Bronchial epithelial cell (primary cell): ENCODE data around the gene WDR5B. TPM values are rescaled to one million over a fixed set of nuclear protein-coding genes. Genes with fewer than 3 reads are reported as not detected.
"Not testable (repeated sequence)": the region's sequence is repeated elsewhere in the genome, so short reads cannot be mapped to it uniquely, and the experiment has no call there.

Source experiments
- DNase-seq: peaks from one replicate; pipeline ENCODE4 v3.0.0-alpha.2; 2010; ENCODE audit warnings: low read depth
- FAIRE-seq: peaks from 2 replicates; lab custom pipeline; 2011; peaks lifted over from hg19 to GRCh38; lab: Jason Lieb, UNC
- H3K27me3 ChIP-seq: 2 replicates; pipeline ENCODE4 v1.5.1; 2011; ENCODE audit warnings: low read length; ENCODE audit not compliant: control insufficient read depth, insufficient read depth
- H3K36me3 ChIP-seq: 2 replicates; pipeline ENCODE4 v1.5.1; 2011; ENCODE audit warnings: low read length; ENCODE audit not compliant: control insufficient read depth, insufficient read depth
- H3K4me3 ChIP-seq: 2 replicates; pipeline ENCODE4 v1.5.1; 2011; ENCODE audit warnings: mild to moderate bottlenecking, low read depth, low read length, control low read depth
- total RNA-seq: library from RNA; depleted of rRNA; stranded (reverse); fragments of >200 nt; gene quantifications from 2 replicates; pipeline ENCODE4 v1.2.1, GENCODE V29; 2014
- TF ChIP-seq, protein P1 (sequence below): IDR thresholded peaks from 2 replicates; pipeline ENCODE4 v1.5.1; 2011; ENCODE audit warnings: mild to moderate bottlenecking, moderate library complexity, low read length, control low read depth, inconsistent platforms; ENCODE audit not compliant: insufficient read depth, severe bottlenecking

The WDR5B gene
- total RNA-seq, 1 donor from 2014 or later, result 3.9 TPM

DNA sequence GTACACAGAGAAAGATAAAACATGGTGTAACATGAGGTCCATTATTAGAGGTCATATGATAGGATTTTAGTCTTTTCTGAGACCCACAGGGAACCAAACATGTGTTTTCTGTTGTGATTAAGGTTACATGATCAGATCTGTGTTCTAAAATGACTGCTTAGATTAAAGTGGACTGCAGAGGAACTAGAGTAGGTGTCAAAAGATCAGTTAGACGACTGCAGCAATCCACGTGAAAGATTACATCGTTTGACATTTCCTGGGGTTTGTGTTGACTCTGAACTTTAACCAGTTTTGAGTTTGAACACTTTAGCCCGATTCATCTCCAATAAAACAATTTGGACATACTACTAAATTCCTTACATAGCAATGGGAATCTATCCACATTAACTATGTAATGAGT lies 37.9 kb downstream of the WDR5B start:
- DNase-seq (no peak), FAIRE-seq (no peak)
- H3K36me3 ChIP-seq, result peaks cover 1% of the 10 kb centered on the region

DNA sequence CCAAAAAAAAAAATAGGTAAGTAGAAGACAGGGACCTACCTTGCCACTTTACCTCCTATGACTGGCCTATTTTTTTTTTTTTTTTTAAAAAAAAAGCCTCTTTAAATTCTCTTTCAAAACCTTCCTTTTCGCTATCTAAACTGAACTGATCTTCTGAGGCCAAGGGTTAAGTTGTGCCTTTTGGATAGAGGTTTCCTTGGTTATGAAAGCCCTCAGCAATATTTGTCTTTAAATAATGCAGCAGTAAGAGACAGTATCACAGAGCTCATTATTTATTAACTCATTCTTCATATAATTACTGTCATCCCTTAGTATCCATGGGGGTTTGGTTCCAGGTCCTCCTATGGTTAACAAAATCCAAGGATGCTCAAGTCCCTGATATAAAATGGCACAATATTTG lies 41.8 kb downstream of the WDR5B start:
- DNase-seq (no peak), FAIRE-seq (no peak)
- TF ChIP-seq, protein P1, sequence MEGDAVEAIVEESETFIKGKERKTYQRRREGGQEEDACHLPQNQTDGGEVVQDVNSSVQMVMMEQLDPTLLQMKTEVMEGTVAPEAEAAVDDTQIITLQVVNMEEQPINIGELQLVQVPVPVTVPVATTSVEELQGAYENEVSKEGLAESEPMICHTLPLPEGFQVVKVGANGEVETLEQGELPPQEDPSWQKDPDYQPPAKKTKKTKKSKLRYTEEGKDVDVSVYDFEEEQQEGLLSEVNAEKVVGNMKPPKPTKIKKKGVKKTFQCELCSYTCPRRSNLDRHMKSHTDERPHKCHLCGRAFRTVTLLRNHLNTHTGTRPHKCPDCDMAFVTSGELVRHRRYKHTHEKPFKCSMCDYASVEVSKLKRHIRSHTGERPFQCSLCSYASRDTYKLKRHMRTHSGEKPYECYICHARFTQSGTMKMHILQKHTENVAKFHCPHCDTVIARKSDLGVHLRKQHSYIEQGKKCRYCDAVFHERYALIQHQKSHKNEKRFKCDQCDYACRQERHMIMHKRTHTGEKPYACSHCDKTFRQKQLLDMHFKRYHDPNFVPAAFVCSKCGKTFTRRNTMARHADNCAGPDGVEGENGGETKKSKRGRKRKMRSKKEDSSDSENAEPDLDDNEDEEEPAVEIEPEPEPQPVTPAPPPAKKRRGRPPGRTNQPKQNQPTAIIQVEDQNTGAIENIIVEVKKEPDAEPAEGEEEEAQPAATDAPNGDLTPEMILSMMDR, result no peak
- peaks cover 1% of the 10 kb centered on the region for H3K36me3 ChIP-seq
- H3K4me3 ChIP-seq, result no peak overlapping the region
- no peaks in the 10 kb centered on the region for H3K27me3 ChIP-seq

More for the DNA sequence above, 37.9 kb downstream of the WDR5B start:
- TF ChIP-seq, protein P1, result no peak
- no peaks in the 10 kb centered on the region for H3K27me3 ChIP-seq
- no peak overlapping the region for H3K4me3 ChIP-seq

DNA sequence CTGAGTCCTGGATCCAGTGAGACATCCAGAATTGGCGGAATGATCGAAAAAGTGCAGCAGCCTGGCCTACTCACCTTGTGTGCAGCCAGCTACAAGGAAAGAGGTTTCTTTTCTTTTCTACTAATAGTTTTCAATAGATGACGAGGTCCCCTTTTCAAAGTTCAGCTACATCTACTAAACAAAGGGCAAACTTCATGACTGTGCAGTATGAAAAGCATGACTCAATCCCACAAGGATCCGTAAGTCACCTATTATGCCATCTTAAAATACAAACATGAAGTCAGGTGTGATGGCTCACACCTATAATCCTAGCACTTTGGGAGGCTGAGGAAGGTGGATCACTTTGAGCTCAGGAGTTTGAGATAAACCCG lies 49.5 kb downstream of the WDR5B start:
- FAIRE-seq (peak; percentile 68), DNase-seq (peak; percentile 92)
- TF ChIP-seq, protein P1, result no peak
- Histone ChIP-seq H3K36me3 (peaks cover 1% of the 10 kb centered on the region), H3K27me3 (no peaks in the 10 kb centered on the region), H3K4me3 (no peak overlapping the region)

DNA sequence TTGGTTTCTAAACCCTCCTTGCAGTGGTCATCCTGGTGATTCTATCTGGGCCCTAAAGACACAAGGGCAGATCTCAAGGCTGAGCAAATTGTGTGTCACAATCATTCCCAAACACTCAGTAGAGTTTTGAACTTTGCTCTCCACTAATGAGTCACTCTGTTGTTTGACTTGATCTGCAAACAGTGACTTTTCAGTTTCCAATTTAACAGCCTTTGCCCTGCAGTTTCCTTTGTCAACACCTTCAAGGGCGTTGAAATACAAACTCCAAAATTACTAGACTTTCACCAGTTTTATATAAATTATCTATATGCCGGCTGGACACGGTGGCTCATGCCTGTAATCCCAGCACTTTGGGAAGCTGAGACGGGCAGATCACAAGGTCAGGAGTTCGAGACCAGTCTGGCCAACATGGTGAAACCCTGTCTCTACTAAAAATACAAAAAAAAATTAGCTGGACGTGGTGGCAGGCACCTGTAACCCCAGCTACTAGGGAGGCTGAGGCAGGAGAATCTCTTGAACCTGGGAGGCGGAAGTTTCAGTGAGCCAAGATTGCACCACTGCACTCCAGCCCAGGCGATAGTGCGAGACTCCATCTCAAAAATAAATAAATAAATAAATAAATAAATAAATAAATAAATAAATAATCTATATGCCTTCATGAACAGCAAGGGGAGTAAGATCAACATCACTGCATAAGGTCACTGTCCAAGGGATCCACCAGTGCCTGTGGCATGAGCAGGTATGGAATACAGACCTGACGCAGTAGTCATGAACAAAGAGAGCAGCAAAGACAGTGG lies 50.1 kb downstream of the WDR5B start:
- not testable (repeated sequence) for H3K36me3 ChIP-seq, H3K4me3 ChIP-seq, H3K27me3 ChIP-seq
- FAIRE-seq (peak; percentile 72), DNase-seq (peak; percentile 94)

DNA sequence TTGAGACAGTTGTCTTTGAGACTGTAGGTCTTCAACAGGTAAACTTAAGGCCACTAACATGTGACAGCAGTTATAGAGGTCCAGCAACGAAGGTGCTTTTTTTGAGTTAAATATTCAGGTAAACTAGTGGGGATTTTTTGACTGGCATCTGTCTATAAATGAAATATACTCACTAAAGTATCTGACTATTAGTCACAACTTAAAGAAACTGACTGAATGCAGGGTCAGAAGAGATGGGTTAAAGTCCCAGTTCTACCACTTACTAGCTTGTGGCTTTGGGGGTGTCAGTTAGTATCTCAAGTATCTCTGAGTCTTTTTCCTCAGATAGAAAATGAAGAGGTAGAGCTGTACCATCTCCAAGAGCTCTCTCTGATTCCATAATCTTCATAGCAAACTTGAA lies 50.8 kb downstream of the WDR5B start:
- peaks cover 1% of the 10 kb centered on the region for H3K36me3 ChIP-seq
- H3K27me3 ChIP-seq, result no peaks in the 10 kb centered on the region
- TF ChIP-seq, protein P1, result no peak
- DNase-seq, result no peak
- no peak for FAIRE-seq
- H3K4me3 ChIP-seq, result no peak overlapping the region

DNA sequence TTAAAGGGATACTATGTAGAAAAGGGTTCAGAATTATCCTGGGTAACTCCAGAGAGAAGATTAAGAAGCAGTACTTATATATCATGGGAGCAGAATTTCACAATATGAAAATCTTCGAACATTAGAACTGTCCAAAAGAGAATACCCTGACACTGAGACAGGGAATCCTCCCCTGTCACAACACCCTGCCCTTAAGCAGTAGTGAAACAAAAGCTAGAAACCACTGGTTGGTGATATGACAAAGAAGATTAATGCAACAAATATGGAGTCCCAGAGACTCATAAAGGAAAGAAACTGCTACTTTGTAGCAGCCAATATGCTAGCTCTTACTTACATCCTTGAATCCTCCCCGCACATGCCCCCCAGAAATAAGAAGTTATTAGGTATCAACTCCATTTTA lies 51.4 kb downstream of the WDR5B start:
- DNase-seq, result no peak
- TF ChIP-seq, protein P1, result no peak
- Histone ChIP-seq H3K27me3 (no peaks in the 10 kb centered on the region), H3K4me3 (no peak overlapping the region), H3K36me3 (peaks cover 1% of the 10 kb centered on the region)
- FAIRE-seq, result no peak

Other genes starting within 250 kb of the WDR5B start
- not detected in 2 replicates for gene CASR, start 232.4 kb downstream of the WDR5B start, total RNA-seq
- gene CSTA, start 90.8 kb downstream of the WDR5B start, total RNA-seq, result 107 and 652 TPM in 2 replicates
- 24.0 and 25.3 TPM in 2 replicates for gene MIX23, start 32.8 kb downstream of the WDR5B start, total RNA-seq
- 14.7 and 37.0 TPM in 2 replicates for gene FAM162A, start 31.9 kb downstream of the WDR5B start, total RNA-seq
- gene KPNA1, start 98.9 kb upstream of the WDR5B start, total RNA-seq, result 28.4 and 36.4 TPM in 2 replicates
- 4.5 and 8.1 TPM in 2 replicates for gene PARP9, start 148.2 kb upstream of the WDR5B start, total RNA-seq
- gene DTX3L, start 148.3 kb upstream of the WDR5B start, total RNA-seq, result 5.0 and 6.4 TPM in 2 replicates
- gene PARP15, start 161.6 kb upstream of the WDR5B start, total RNA-seq, result 0.13 and 0.26 TPM in 2 replicates